Measurements from ENCODE around the gene NELL1.

Gene NELL1

GRCh38 chr11:21195995-21196394, 526.6 kb downstream of the NELL1 start:
- H3K9ac ChIP-seq (ENCODE audit: low read depth, low read length) = no peak overlapping the region
- no peaks in the 10 kb centered on the region for H4K20me1 ChIP-seq (ENCODE audit: insufficient read depth, low read length)
- no peaks in the 10 kb centered on the region for H3K79me2 ChIP-seq (ENCODE audit: insufficient read depth, low read length)
- no peak overlapping the region for H2AFZ ChIP-seq (ENCODE audit: low read depth, low read length)
- ATAC-seq (ENCODE audit: insufficient read depth, low read depth) = no peak
- no peak overlapping the region for H3K4me2 ChIP-seq (ENCODE audit: insufficient read depth, low read length)
- H3K36me3 ChIP-seq (ENCODE audit: insufficient read depth, low read length) = no peaks in the 10 kb centered on the region
- TF ChIP-seq, protein P1, sequence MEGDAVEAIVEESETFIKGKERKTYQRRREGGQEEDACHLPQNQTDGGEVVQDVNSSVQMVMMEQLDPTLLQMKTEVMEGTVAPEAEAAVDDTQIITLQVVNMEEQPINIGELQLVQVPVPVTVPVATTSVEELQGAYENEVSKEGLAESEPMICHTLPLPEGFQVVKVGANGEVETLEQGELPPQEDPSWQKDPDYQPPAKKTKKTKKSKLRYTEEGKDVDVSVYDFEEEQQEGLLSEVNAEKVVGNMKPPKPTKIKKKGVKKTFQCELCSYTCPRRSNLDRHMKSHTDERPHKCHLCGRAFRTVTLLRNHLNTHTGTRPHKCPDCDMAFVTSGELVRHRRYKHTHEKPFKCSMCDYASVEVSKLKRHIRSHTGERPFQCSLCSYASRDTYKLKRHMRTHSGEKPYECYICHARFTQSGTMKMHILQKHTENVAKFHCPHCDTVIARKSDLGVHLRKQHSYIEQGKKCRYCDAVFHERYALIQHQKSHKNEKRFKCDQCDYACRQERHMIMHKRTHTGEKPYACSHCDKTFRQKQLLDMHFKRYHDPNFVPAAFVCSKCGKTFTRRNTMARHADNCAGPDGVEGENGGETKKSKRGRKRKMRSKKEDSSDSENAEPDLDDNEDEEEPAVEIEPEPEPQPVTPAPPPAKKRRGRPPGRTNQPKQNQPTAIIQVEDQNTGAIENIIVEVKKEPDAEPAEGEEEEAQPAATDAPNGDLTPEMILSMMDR (IDR thresholded peaks at IDR 0.05; ENCODE audit: borderline replicate concordance, extremely low read depth, low read length, poor library complexity, severe bottlenecking) = no peak
- TF ChIP-seq EZH2 (IDR thresholded peaks at IDR 0.05; ENCODE audit: borderline replicate concordance, low read depth, low read length, severe bottlenecking) = no peak
- H3K4me3 ChIP-seq (ENCODE audit: low read depth in 1 of 2, low read length in 2 of 2) = no peak overlapping the region
- no peak for DNase-seq
- no peak overlapping the region for H3K27ac ChIP-seq (ENCODE audit: low read length)
- H3K27me3 ChIP-seq (ENCODE audit: insufficient read depth, low read length, poor library complexity) = no peaks in the 10 kb centered on the region
- no peaks in the 10 kb centered on the region for H3K4me1 ChIP-seq (ENCODE audit: insufficient read depth, low read length)
- no peaks in the 10 kb centered on the region for H3K9me3 ChIP-seq (ENCODE audit: insufficient read depth, low read length, severe bottlenecking)

- H3K9ac ChIP-seq (ENCODE audit: low read depth, low read length) = no peak overlapping the region
- no peak overlapping the region for H3K4me2 ChIP-seq (ENCODE audit: insufficient read depth, low read length)
- no peak overlapping the region for H3K27ac ChIP-seq (ENCODE audit: low read length)
- no peaks in the 10 kb centered on the region for H3K79me2 ChIP-seq (ENCODE audit: insufficient read depth, low read length)
- H3K4me1 ChIP-seq (ENCODE audit: insufficient read depth, low read length) = no peaks in the 10 kb centered on the region
- no peak for DNase-seq
- H3K4me3 ChIP-seq (ENCODE audit: low read depth in 1 of 2, low read length in 2 of 2) = no peak overlapping the region
- no peaks in the 10 kb centered on the region for H3K9me3 ChIP-seq (ENCODE audit: insufficient read depth, low read length, severe bottlenecking)
- H3K36me3 ChIP-seq (ENCODE audit: insufficient read depth, low read length) = no peaks in the 10 kb centered on the region
- no peaks in the 10 kb centered on the region for H3K27me3 ChIP-seq (ENCODE audit: insufficient read depth, low read length, poor library complexity)
- no peak for ATAC-seq (ENCODE audit: insufficient read depth, low read depth)
- H4K20me1 ChIP-seq (ENCODE audit: insufficient read depth, low read length) = no peaks in the 10 kb centered on the region
- TF ChIP-seq, protein P1 (IDR thresholded peaks at IDR 0.05; ENCODE audit: borderline replicate concordance, extremely low read depth, low read length, poor library complexity, severe bottlenecking) = no peak
- TF ChIP-seq EZH2 (IDR thresholded peaks at IDR 0.05; ENCODE audit: borderline replicate concordance, low read depth, low read length, severe bottlenecking) = no peak
- H2AFZ ChIP-seq (ENCODE audit: low read depth, low read length) = no peak overlapping the region
These were observed 529.1 kb downstream of the NELL1 start for GRCh38 chr11:21198498-21198897.

- TF ChIP-seq, protein P1 (IDR thresholded peaks at IDR 0.05; ENCODE audit: borderline replicate concordance, extremely low read depth, low read length, poor library complexity, severe bottlenecking) = no peak
- TF ChIP-seq EZH2 (IDR thresholded peaks at IDR 0.05; ENCODE audit: borderline replicate concordance, low read depth, low read length, severe bottlenecking) = no peak
- no peak for ATAC-seq (ENCODE audit: insufficient read depth, low read depth)
- no peaks in the 10 kb centered on the region for H3K9me3 ChIP-seq (ENCODE audit: insufficient read depth, low read length, severe bottlenecking)
These were observed 535.8 kb downstream of the NELL1 start for GRCh38 chr11:21205205-21205604.

GRCh38 chr11:21225860-21226259, 556.5 kb downstream of the NELL1 start:
- H3K9me3 ChIP-seq (ENCODE audit: insufficient read depth, low read length, severe bottlenecking) = no peaks in the 10 kb centered on the region
- H3K79me2 ChIP-seq (ENCODE audit: insufficient read depth, low read length) = no peaks in the 10 kb centered on the region
- DNase-seq (no peak), ATAC-seq (ENCODE audit: insufficient read depth, low read depth) (no peak)
- no peaks in the 10 kb centered on the region for H3K36me3 ChIP-seq (ENCODE audit: insufficient read depth, low read length)
- no peak overlapping the region for H2AFZ ChIP-seq (ENCODE audit: low read depth, low read length)
- no peaks in the 10 kb centered on the region for H4K20me1 ChIP-seq (ENCODE audit: insufficient read depth, low read length)
- H3K4me1 ChIP-seq (ENCODE audit: insufficient read depth, low read length) = no peaks in the 10 kb centered on the region
- no peak for TF ChIP-seq EZH2 (IDR thresholded peaks at IDR 0.05; ENCODE audit: borderline replicate concordance, low read depth, low read length, severe bottlenecking)
- TF ChIP-seq, protein P1 (IDR thresholded peaks at IDR 0.05; ENCODE audit: borderline replicate concordance, extremely low read depth, low read length, poor library complexity, severe bottlenecking) = no peak
- H3K4me2 ChIP-seq (ENCODE audit: insufficient read depth, low read length) = no peak overlapping the region
- H3K27ac ChIP-seq (ENCODE audit: low read length) = no peak overlapping the region
- no peak overlapping the region for H3K9ac ChIP-seq (ENCODE audit: low read depth, low read length)
- H3K4me3 ChIP-seq (ENCODE audit: low read depth in 1 of 2, low read length in 2 of 2) = no peak overlapping the region
- H3K27me3 ChIP-seq (ENCODE audit: insufficient read depth, low read length, poor library complexity) = no peaks in the 10 kb centered on the region

More at GRCh38 chr11:21205205-21205604, 535.8 kb downstream of the NELL1 start:
- no peaks in the 10 kb centered on the region for H3K4me1 ChIP-seq (ENCODE audit: insufficient read depth, low read length)
- H2AFZ ChIP-seq (ENCODE audit: low read depth, low read length) = no peak overlapping the region
- H3K79me2 ChIP-seq (ENCODE audit: insufficient read depth, low read length) = no peaks in the 10 kb centered on the region
- H3K4me2 ChIP-seq (ENCODE audit: insufficient read depth, low read length) = no peak overlapping the region
- no peak overlapping the region for H3K27ac ChIP-seq (ENCODE audit: low read length)
- H3K9ac ChIP-seq (ENCODE audit: low read depth, low read length) = no peak overlapping the region
- no peaks in the 10 kb centered on the region for H3K27me3 ChIP-seq (ENCODE audit: insufficient read depth, low read length, poor library complexity)
- H4K20me1 ChIP-seq (ENCODE audit: insufficient read depth, low read length) = no peaks in the 10 kb centered on the region
- no peak overlapping the region for H3K4me3 ChIP-seq (ENCODE audit: low read depth in 1 of 2, low read length in 2 of 2)
- no peak for DNase-seq
- H3K36me3 ChIP-seq (ENCODE audit: insufficient read depth, low read length) = no peaks in the 10 kb centered on the region
